ENCODE results near the gene CCDC146. TPM values are rescaled to one million over a fixed set of nuclear protein-coding genes. Genes with fewer than 3 reads are reported as not detected.

CCDC146 gene
- total RNA-seq, 6 donors from 2014 or later: 3.6 to 62.4 (median 18.7) TPM

DNA sequence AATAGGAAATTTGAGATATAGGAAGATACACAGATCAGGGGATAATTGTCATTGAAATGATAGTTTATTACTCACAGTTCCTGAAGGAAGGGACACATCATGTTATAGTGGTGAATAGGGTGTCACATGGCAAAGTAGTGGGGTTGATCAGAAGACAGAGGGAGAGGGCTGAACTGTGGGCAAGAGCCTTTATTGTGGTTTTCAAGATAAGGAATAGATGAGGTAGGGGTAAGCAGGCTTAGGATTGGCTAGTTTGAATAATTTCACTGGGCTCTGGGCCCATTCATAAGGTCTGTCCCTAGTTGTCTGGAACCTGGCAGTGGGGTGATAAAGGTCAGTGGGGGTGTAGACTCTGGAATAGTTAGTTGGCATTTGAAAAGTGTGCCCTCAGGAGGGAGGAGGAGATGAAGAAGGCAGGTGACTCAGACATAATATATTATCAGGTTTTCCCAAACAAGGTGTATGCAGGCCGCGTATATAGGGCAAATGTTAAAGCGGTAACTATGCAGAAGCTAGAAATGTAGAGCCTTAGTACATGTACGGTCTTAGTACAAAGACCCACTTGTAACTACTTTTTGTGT is 58.7 kb downstream of the CCDC146 start:
- no peaks in the 10 kb centered on the region for H3K36me3 ChIP-seq
- ATAC-seq (ENCODE audit: low FRiP score in 2 of 2) (no peak), DNase-seq (no peak)
- WGBS, 2 donors: 85 to 98% methylated on average over 4 of the region's 4 CpGs
- TF ChIP-seq POLR2AphosphoS5 (IDR thresholded peaks at IDR 0.05) (no peak), POLR2A (IDR thresholded peaks at IDR 0.05) (no peak), EP300 (IDR thresholded peaks at IDR 0.05) (no peak)
- TF ChIP-seq, protein P1, sequence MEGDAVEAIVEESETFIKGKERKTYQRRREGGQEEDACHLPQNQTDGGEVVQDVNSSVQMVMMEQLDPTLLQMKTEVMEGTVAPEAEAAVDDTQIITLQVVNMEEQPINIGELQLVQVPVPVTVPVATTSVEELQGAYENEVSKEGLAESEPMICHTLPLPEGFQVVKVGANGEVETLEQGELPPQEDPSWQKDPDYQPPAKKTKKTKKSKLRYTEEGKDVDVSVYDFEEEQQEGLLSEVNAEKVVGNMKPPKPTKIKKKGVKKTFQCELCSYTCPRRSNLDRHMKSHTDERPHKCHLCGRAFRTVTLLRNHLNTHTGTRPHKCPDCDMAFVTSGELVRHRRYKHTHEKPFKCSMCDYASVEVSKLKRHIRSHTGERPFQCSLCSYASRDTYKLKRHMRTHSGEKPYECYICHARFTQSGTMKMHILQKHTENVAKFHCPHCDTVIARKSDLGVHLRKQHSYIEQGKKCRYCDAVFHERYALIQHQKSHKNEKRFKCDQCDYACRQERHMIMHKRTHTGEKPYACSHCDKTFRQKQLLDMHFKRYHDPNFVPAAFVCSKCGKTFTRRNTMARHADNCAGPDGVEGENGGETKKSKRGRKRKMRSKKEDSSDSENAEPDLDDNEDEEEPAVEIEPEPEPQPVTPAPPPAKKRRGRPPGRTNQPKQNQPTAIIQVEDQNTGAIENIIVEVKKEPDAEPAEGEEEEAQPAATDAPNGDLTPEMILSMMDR (IDR thresholded peaks at IDR 0.05): no peak
- H3K9me3 ChIP-seq: no peaks in the 10 kb centered on the region
- H3K4me3 ChIP-seq: no peak overlapping the region
- H3K27me3 ChIP-seq: no peaks in the 10 kb centered on the region
- no peaks in the 10 kb centered on the region for H3K4me1 ChIP-seq
- no peak overlapping the region for H3K27ac ChIP-seq

DNA sequence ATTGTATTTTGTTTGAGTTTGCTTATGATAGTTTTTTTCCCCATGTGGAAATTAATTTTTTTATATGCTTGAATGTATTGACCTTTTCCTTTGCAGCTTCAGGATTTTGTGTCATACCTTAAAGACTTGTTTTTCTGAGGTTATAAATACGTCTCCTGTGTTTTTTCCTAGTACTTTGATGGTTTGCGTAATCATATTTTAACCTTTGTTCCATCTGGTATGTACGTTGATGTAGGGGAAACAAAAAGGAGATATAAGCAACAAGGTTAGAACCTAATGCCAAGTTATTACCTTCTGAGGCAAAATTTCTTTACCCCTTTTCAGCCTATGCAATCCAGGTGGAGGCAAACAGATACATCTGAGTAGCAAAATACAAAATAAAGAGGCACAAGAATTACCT is 59.3 kb downstream of the CCDC146 start:
- ATAC-seq (ENCODE audit: low FRiP score in 2 of 2): no peak
- H3K27ac ChIP-seq: no peak overlapping the region
- 84 to 88% methylated on average over 3 of the region's 3 CpGs for WGBS, 2 donors

GRCh38 chr7:77182261-77182660 is 59.8 kb downstream of the CCDC146 start:
- TF ChIP-seq, protein P1 (IDR thresholded peaks at IDR 0.05): no peak
- TF ChIP-seq POLR2A (IDR thresholded peaks at IDR 0.05): no peak
- TF ChIP-seq POLR2AphosphoS5 (IDR thresholded peaks at IDR 0.05): no peak
- TF ChIP-seq EP300 (IDR thresholded peaks at IDR 0.05): no peak
- DNase-seq: no peak
- no peak for ATAC-seq (ENCODE audit: low FRiP score in 2 of 2)
- H3K27ac ChIP-seq: no peak overlapping the region
- no peaks in the 10 kb centered on the region for H3K9me3 ChIP-seq
- H3K36me3 ChIP-seq: no peaks in the 10 kb centered on the region
- H3K27me3 ChIP-seq: no peaks in the 10 kb centered on the region
- H3K4me3 ChIP-seq: no peak overlapping the region
- H3K4me1 ChIP-seq: no peaks in the 10 kb centered on the region
- 96 to 97% methylated on average over 1 of the region's 1 CpG for WGBS, 2 donors

More for the DNA sequence above, 59.3 kb downstream of the CCDC146 start:
- no peak for TF ChIP-seq POLR2AphosphoS5 (IDR thresholded peaks at IDR 0.05)
- no peak for TF ChIP-seq EP300 (IDR thresholded peaks at IDR 0.05)
- TF ChIP-seq, protein P1 (IDR thresholded peaks at IDR 0.05): no peak
- no peak for TF ChIP-seq POLR2A (IDR thresholded peaks at IDR 0.05)
- no peak for DNase-seq
- H3K27me3 ChIP-seq: no peaks in the 10 kb centered on the region
- no peaks in the 10 kb centered on the region for H3K4me1 ChIP-seq
- H3K9me3 ChIP-seq: no peaks in the 10 kb centered on the region
- H3K36me3 ChIP-seq: no peaks in the 10 kb centered on the region
- H3K4me3 ChIP-seq: no peak overlapping the region

- ATAC-seq (ENCODE audit: low FRiP score in 2 of 2): no peak
- Histone ChIP-seq H3K27me3 (no peaks in the 10 kb centered on the region), H3K9me3 (no peaks in the 10 kb centered on the region), H3K27ac (no peak overlapping the region), H3K36me3 (no peaks in the 10 kb centered on the region), H3K4me1 (no peaks in the 10 kb centered on the region), H3K4me3 (no peak overlapping the region)
- TF ChIP-seq, protein P1 (IDR thresholded peaks at IDR 0.05): no peak
- TF ChIP-seq EP300 (IDR thresholded peaks at IDR 0.05): no peak
- no peak for TF ChIP-seq POLR2A (IDR thresholded peaks at IDR 0.05)
- TF ChIP-seq POLR2AphosphoS5 (IDR thresholded peaks at IDR 0.05): no peak
- no peak for DNase-seq
Measured at GRCh38 chr7:77184463-77184862, 62.0 kb downstream of the CCDC146 start.

DNA sequence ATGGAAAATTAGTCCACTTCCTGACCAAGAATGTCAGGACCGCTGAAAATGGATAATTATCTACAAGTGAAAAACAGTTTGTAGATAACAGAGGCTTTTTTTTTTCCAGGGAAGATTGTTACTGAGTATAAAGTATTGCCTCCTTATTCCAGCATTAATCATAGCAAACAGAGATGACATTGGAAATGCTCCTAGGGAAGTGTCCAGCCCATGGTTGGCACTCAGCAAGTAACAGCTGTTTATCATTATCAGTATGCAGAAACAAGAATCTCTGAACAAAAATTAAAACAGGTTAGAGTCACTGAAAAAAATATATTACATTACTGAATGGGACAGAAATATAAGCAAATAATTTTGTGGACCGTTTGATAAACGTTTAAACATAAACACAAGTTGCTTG is 62.6 kb downstream of the CCDC146 start:
- no peaks in the 10 kb centered on the region for H3K27me3 ChIP-seq
- no peak overlapping the region for H3K27ac ChIP-seq
- TF ChIP-seq EP300 (IDR thresholded peaks at IDR 0.05) (no peak), POLR2A (IDR thresholded peaks at IDR 0.05) (no peak), POLR2AphosphoS5 (IDR thresholded peaks at IDR 0.05) (no peak)
- TF ChIP-seq, protein P1 (IDR thresholded peaks at IDR 0.05): no peak
- DNase-seq: no peak
- H3K4me1 ChIP-seq: no peaks in the 10 kb centered on the region
- no peak for ATAC-seq (ENCODE audit: low FRiP score in 2 of 2)
- H3K4me3 ChIP-seq: no peak overlapping the region
- no peaks in the 10 kb centered on the region for H3K36me3 ChIP-seq
- H3K9me3 ChIP-seq: no peaks in the 10 kb centered on the region
- 54 to 57% methylated on average over 3 of the region's 3 CpGs for WGBS, 2 donors

Data from upper lobe of left lung (tissue), 6 donors.